DND-41 (cell line): ENCODE data around the gene ILF3.

Experiments
- CTCF ChIP-seq: IDR thresholded peaks from 2 replicates; pipeline ENCODE4 v1.5.1; 2012; ENCODE audit warnings: borderline replicate concordance, low read length, moderate library complexity, mild to moderate bottlenecking; ENCODE audit not compliant: poor library complexity, severe bottlenecking; ENCODE audit errors: extremely low read depth
- EZH2 ChIP-seq: IDR thresholded peaks from 3 replicates; pipeline ENCODE4 v1.6.1; 2012; ENCODE audit warnings: borderline replicate concordance, low read depth, mild to moderate bottlenecking, moderate library complexity, low read length, inconsistent platforms; ENCODE audit not compliant: severe bottlenecking

- TF ChIP-seq CTCF (no peak), EZH2 (no peak)
Measured at GRCh38 chr19:10639836-10640235, 14.3 kb upstream of the ILF3 start.
